ENCODE measurements around the gene NEMP1.
"Not testable (repeated sequence)": the region's sequence is repeated elsewhere in the genome, so short reads cannot be mapped to it uniquely, and the experiment has no call there.

NEMP1 gene

DNA sequence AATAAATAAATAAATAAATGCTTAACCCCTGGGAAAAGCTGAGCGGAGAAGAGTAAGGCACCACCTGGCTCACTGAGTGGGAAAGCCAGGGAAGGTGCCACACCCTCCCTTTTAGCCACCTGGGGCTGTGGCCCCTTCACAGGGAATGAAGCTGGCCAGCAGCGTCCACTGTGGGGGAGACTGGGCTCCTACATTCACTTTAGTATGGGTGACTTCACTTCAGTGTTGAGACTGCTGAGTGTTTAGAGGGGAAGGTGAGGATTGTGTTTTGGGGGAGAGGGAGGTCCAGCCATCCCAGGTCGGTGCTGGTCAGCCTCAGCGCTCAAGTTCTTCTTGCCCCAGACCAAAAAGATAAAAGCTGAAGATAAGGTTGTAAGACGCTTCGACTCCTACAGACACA, 11.9 kb upstream of the NEMP1 start:
- no peak for DNase-seq

DNA sequence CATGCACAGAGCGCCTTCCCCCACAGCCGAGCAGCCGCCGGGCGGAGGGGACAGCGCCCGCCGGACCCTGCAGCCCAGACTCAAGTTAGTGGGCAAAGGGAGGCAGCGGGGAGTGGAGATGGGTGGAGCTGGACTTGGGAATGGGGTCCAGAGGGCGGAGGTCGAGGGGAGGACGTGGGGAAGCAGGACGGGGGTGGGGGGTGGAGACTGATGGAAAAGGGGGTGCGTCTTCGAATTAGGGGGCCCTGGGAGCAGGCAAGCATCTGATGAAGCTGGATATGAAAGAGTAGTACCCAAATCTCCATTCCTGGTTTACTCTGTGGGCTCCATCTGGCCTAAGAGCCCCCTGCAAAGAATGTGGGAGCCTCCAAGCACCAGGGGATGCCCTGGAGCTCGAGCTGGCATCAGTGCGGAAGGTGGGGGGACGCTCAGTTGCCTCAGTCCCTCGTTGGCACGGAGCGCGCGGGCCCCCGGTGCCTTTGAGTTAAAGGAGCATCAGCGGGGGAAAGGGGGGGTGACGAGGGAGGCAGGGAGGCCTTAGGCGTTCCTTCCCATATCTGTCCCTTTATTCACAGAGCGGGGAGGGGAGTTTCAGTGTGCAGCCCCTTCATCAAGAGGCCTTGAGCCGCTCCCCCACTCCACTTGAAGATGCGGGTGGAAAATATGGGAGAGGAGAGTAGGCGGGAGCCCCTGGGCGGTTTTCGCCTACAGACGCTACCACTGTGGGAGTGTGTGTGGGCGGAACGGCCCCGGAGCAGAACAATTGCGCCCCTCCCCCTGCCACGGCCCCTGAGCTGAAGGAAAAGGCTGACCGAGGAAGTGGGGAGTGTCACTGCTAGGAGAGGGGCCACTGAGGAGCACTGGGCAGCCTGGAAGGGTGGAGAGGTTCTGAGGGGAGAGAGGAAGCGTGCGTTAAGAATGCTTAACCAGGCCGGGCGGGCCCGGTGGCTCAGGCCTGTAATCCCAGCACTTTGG, 11.0 kb upstream of the NEMP1 start:
- no peak for DNase-seq

DNA sequence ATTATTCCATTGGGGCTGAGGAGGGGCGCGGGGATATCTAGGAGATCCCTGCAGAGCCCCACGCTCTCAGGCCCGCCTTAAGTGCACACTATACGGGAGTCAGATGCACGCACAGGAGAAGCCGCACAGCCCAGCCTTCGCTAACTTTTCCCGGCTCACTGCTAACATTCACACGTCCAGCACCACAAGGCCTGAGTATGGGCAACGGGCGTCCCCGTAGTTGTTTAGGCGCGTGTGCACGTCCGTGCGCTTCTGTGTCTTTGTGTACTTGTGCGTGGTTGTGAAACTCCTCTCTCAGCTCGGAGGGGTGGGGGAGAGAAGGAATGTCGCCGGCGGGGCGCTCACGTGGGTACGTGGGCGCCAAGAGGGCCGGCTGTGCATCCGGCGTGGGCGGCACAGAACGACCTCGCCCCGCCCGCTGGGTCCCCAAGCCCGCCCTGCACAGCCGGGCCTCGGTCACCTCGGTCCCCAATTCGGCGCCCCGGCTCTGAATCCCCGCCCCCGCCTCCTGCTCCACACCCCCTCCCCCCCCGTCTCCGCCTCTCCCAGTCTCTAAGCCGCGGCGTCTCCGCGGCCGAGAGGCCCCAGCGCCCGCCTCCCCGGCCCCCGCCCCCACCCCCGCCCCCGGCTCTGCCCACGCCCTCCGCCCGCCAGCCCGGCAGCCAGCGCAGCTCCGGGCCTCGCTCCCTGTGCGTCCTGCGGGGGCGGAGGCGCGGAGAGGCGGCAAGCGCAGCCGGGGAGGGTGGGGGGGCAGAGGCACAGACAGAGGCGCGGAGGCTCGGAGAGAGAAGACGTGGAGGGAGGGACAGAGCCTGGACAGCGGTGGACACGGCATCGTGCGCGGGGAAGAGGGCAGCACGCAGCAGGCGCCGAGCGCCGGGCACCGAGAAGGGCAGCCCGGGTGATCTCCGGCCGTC, 10.0 kb upstream of the NEMP1 start, which contains the start of gene NAB2:
TSS of gene NAB2 (plus strand) at position 761 of the 917 bp plus-strand sequence. CDS start 158 bp downstream, outside the sequence.
- peak; percentile 74 for DNase-seq

DNA sequence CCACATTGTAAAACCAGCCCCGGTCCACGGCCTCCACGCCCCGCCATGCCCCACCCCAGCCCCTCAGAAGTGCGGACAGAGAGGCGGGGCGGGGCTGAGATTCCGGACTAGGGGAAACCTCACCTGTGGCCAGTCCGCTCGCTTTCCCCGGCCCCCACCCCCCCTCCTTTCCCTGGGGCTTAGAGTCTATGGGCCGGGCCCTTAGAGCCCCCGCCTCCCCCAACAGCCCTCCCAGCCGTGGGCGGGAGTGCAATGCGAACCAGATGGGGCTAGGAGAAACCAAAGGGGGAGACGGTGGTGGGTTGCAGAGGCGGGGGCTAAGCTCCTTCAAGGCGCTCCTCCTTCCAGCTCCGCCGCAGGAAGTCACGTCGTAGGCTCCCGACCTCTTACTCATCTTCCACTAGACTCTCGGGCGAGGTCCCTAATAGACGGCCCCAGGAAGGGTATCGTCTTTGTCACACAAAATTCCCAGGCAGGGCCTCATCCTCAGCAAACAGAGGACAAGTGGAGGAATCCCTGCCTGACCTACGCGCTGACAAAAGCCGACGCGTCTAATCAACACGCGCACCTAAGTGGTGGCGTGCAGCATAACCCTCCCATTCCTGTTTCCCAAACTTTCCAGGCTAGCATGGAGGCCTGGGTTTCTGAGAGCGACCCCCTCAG, 9.2 kb upstream of the NEMP1 start:
- DNase-seq, result peak; percentile 37

GRCh38 chr12:57087010-57087690, 8.6 kb upstream of the NEMP1 start:
- DNase-seq, result no peak

DNA sequence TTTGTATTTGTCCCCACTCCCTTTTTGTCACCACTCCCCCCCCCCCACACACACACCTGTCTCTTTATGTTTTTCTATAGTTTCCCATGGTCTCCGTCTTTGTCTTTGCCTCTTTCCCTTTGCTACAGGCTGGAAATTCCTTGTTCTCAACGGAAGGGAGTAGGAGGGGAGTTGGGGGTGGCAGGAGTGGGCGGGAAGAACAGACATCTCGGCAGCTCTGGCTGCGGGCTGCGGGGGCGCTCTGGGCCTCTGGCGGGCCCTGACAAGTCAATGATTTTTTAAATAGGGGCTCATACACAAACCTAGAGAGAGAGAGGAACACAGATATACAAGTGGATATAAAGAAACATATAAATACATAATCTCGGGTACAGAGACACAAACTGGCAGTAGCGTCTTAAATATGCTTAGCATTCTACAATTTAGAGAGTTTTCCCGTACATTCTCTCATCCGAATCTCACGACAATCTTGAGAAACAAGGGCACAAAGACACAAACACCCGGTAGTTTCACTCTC, 8.0 kb upstream of the NEMP1 start:
- peak; percentile 42 for DNase-seq

DNA sequence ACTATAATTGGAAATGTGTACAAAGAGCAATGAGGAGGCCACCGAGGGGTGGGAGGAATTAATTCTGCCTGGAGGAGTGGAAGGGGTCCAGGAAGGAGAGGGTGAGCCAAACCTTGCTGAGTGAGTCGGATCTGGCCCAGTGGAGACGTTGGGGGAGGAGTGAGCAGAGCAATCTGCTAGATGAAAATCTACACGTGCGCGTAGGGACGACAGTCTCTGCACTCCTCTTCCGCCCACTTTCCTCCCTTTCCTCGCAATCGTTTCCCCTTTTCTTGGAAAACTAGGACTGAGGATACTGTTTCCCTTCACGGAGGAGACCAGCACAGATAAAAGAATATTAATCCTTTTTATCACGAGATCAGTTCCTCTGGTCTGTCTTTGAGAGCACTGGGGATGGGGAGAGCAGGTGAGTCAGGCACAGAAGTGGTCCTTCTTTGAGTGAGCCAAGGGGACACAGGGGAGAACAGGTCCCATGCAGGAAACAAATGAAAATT, 7.5 kb upstream of the NEMP1 start:
- DNase-seq, result no peak

- no peak for DNase-seq
Measured at GRCh38 chr12:57080855-57081254, 2.3 kb upstream of the NEMP1 start.

DNA sequence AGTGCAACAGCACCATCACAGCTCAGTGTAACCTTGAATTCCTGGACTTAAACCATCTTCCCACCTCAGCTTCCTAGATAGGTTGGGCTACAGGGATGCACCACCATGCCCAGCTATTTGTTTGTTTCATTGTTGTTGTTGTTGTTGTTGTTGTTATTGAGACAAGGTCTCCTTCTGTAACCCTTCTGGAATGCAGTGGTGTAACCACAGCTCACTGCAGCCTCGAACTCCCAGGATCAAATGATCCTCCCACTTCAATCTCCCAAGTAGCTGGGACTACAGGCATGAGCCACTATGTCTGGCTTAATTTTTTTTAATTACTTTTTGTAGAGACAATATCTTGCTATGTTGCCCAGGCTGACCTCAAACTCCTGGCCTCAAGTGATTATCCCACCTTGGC, 1.2 kb upstream of the NEMP1 start:
- no peak for DNase-seq

- not testable (repeated sequence) for DNase-seq
Measured at GRCh38 chr12:57073566-57074450, 4.8 kb downstream of the NEMP1 start.

- DNase-seq, result no peak
Measured at GRCh38 chr12:57072661-57073060, 5.9 kb downstream of the NEMP1 start.

GRCh38 chr12:57069523-57069922, 9.1 kb downstream of the NEMP1 start:
- DNase-seq, result peak; percentile 50

DNA sequence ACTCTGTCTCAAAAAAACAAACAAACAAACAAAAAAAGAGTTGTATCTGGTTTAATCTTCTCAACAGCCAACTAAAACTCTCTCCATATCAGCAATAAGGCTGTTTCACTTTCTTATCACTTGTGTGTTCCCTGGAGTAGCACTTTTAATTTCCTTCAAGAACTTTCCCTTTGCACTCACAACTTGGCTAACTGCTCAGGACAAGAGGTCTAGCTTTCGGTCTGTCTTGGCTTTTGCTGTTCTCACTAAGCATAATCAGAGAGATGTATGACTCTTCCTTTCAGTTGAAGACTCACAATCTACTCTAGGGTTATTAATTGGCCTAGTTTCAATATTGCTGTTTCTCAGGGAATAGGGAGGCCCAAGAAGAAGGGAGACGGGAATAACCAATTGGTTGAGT, 12.3 kb downstream of the NEMP1 start:
- no peak for DNase-seq

DNA sequence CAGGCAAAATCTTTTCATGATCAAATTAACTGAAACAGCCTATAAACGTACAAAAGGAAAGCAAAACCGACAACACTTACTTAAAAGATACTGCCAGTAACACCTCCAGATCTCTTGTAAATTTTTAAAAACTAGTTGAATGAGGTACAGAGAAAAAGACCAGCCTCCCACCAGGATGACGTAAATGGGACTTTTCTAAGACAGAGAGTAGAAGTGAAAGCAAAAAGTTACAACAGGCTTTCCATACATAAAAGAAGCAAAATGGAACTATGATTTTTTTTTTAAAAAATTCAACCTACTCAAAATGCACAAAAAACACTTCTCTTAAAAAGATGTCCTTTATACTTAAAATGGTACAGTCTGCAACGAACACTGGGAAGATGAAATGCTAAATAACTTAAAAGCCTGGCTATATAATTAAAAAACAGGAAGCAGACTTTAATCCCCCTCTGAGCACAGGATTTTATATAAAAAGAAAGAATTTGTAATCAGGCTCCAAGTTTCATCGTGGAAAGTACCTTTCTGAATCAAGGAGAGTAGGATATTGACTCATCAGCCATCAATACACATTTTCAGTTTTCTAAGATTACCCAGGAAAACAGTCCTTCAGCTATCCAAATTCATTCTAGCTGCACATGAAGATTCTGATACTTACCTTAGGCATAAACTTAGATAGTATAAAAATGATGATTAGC, 14.5 kb downstream of the NEMP1 start:
- no peak for DNase-seq

DNA sequence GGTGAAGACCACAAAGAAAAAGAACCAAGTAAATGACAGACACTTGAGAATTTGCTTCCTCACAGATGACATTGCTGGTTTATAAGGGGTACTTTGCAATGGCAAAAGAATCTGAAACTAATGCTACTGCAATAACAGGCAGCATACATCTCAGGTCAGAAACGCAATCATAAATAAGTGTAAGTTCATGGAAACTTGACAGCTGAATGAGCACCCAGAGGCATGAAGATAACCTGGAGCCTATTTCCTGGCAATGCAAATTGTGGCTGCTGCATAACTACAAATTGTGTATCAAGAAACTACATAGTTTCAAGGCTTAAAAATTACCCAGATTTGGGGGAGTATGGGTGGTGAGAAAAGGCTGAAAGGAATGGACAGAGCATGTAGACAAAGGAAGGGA, 20.1 kb downstream of the NEMP1 start:
- no peak for DNase-seq

GRCh38 chr12:57057067-57057751, 21.4 kb downstream of the NEMP1 start:
- no peak for DNase-seq

DNA sequence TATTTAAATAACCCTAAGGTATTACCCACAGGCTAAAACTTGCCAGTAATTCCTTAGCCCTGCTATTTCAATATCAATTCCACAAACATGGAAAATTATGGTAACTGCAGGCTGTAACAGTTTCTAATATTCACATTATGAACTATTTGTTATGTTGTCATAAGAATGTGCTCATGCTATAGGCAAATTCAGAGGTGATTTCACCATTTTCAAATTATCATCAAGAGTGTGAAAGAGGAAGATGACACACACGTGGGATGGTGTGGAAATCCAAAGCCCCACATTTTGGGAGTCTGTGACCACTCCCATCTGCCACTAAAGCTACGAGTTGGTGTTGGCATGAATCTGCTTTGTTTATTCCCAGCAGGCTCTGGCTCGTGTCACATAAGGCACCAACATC, 22.8 kb downstream of the NEMP1 start:
- DNase-seq, result no peak

DNA sequence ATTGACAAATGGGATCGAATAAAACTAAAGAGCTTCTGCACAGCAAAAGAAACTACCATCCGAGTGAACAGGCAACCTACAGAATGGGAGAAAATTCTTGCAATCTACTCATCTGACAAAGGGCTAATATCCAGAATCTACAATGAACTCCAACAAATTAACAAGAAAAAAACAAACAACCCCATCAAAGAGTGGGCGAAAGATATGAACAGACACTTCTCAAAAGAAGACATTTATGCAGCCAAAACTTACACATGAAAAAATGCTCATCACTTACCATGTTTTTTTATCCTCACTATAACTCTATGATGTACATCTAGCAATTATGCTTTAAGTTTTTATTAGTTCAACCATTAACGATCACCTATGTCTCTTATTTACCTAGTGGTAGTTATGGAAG, 24.7 kb downstream of the NEMP1 start:
- not testable (repeated sequence) for DNase-seq

- DNase-seq, result not testable (repeated sequence)
Measured at GRCh38 chr12:57053146-57053545, 25.4 kb downstream of the NEMP1 start.

- no peak for DNase-seq
Measured at GRCh38 chr12:57051011-57051410, 27.6 kb downstream of the NEMP1 start.

Data from NCI-H1105 treated with DMSO at 0.1 percent for 48 hours (cell line).